Activated T-cell treated with anti-CD3 and anti-CD28 coated beads for 1 hour (primary cell): ENCODE measurements around the gene GABRB3.

Experiments used
- DNase-seq: peaks from one replicate; pipeline ENCODE4 v3.0.0-alpha.2; 2020; ENCODE audit warnings: low read depth

Gene GABRB3

GRCh38 chr15:26630857-26631256 is 142.0 kb downstream of the GABRB3 start:
- DNase-seq: no peak

GRCh38 chr15:26628879-26629529 is 143.9 kb downstream of the GABRB3 start:
- DNase-seq: no peak

GRCh38 chr15:26628071-26628470 is 144.8 kb downstream of the GABRB3 start:
- no peak for DNase-seq

- no peak for DNase-seq
Measured at GRCh38 chr15:26624128-26624527, 148.7 kb downstream of the GABRB3 start.

GRCh38 chr15:26623071-26623470 is 149.8 kb downstream of the GABRB3 start:
- DNase-seq: no peak

- no peak for DNase-seq
Measured at GRCh38 chr15:26621816-26622215, 151.1 kb downstream of the GABRB3 start.

- no peak for DNase-seq
Measured at GRCh38 chr15:26620528-26621458, 152.1 kb downstream of the GABRB3 start.

- DNase-seq: no peak
Measured at GRCh38 chr15:26615927-26616302, 157.0 kb downstream of the GABRB3 start.

GRCh38 chr15:26615188-26615926 is 157.5 kb downstream of the GABRB3 start:
- no peak for DNase-seq

- DNase-seq: no peak
Measured at GRCh38 chr15:26614734-26615133, 158.1 kb downstream of the GABRB3 start.

GRCh38 chr15:26598704-26599103 is 174.2 kb downstream of the GABRB3 start:
- DNase-seq: no peak

- no peak for DNase-seq
Measured at GRCh38 chr15:26595611-26596010, 177.3 kb downstream of the GABRB3 start.

GRCh38 chr15:26590676-26591075 is 182.2 kb downstream of the GABRB3 start:
- no peak for DNase-seq

- DNase-seq: no peak
Measured at GRCh38 chr15:26582840-26583239, 190.0 kb downstream of the GABRB3 start.

- DNase-seq: no peak
Measured at GRCh38 chr15:26580943-26581342, 191.9 kb downstream of the GABRB3 start.

- DNase-seq: no peak
Measured at GRCh38 chr15:26572602-26573350, 200.1 kb downstream of the GABRB3 start.

GRCh38 chr15:26571346-26571745 is 201.5 kb downstream of the GABRB3 start:
- no peak for DNase-seq

- DNase-seq: no peak
Measured at GRCh38 chr15:26565542-26565941, 207.3 kb downstream of the GABRB3 start.

- no peak for DNase-seq
Measured at GRCh38 chr15:26564361-26564760, 208.5 kb downstream of the GABRB3 start.

GRCh38 chr15:26562336-26562735 is 210.5 kb downstream of the GABRB3 start:
- DNase-seq: no peak

GRCh38 chr15:26561896-26562295 is 211.0 kb downstream of the GABRB3 start:
- no peak for DNase-seq

GRCh38 chr15:26561130-26561529 is 211.7 kb downstream of the GABRB3 start:
- no peak for DNase-seq
